GM20431 (cell line): ENCODE data around the gene PEX7.
"Not testable (repeated sequence)": the region's sequence is repeated elsewhere in the genome, so short reads cannot be mapped to it uniquely, and the experiment has no call there.

Source experiments
- in situ Hi-C: fragments of 300-500 bp; cut with MseI, MboI; formaldehyde crosslinking; loops from one replicate; pipeline ENCODE4 v1.15.0; 2020; ENCODE audit warnings: low sequenced_read_pairs; ENCODE audit not compliant: unreplicated experiment

PEX7 gene

GRCh38 chr6:136831873-136832562, 9.6 kb downstream of the PEX7 start:
- in situ Hi-C loops: no loop called here

GRCh38 chr6:136840276-136841001, 18.0 kb downstream of the PEX7 start:
- in situ Hi-C loops: no loop called here

- in situ Hi-C loops: no loop called here
Observed at GRCh38 chr6:136843210-136843609, 20.8 kb downstream of the PEX7 start.

- in situ Hi-C loops: no loop called here
Observed at GRCh38 chr6:136846046-136846445, 23.7 kb downstream of the PEX7 start.

DNA sequence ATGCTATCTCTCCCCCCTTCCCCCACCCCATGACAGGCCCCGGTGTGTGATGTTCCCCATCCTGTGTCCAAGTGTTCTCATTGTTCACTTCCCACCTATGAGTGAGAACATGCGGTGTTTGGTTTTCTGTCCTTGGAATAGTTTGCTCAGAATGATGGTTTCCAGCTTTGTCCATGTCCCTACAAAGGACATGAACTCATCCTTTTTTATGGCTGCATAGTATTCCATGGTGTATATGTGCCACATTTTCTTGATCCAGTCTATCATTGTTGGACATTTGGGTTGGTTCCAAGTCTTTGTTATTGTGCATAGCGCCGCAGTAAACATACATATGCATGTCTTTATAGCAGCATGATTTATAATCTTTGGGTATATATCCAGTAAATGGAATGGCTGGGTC, 24.1 kb downstream of the PEX7 start:
- in situ Hi-C loops: not testable (repeated sequence)

DNA sequence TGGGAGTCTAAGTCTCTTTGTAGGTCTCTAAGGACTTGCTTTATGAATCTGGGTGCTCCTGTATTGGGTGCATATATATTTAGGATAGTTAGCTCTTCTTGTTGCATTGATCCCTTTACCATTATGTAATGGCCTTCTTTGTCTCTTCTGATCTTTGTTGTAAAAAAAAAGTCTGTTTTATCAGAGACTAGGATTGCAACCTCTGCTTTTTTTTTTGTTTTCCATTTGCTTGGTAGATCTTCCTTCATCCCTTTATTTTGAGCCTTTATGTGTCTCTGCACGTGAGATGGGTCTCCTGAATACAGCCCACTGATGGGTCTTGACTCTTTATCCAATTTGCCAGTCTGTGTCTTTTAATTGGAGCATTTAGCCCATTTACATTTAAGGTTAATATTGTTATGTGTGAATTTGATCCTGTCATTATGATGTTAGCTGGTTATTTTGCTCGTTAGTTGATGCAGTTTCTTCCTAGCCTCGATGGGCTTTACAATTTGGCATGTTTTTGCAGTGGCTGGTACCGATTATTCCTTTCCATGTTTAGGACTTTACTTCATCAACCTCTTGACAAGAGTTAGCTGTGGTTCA, 27.7 kb downstream of the PEX7 start:
- in situ Hi-C loops: not testable (repeated sequence)

DNA sequence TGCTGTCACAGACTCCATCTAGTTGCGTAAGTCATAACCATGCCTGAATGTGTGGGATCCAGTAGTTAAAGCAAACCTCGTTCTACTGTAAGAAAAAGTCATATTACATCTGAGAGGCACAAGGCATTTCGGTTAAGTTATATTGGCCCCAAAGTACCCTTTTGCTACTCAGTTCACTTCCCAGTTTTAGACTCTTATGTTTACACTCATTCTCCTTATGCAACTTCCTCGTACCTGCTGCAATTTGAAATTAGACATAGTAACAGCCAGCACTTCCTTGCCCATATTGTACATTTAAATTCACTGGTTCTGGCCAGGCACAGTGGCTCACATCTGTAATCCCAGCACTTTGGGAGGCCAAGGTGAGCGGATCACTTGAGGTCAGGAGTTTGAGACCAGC, 37.0 kb downstream of the PEX7 start:
- in situ Hi-C loops: no loop called here

DNA sequence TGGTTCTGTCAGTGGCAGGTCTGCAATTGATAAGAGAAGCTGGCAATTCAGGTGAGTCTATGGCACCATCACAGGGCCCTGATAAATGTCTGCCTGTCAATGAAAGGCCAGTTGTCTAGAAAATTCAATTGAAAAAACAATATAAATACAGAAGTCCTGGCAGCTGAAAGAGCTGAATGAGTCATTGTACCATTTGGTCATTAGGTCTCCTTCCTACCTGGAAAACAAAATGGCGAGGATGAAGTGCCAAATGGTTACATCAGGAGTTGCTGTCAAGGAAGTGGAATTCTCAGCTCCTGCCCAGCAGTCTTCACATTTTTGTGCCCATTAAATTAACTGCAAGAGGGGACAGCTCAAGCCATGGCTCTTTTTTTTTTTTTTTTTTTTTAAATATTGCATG, 37.7 kb downstream of the PEX7 start:
- in situ Hi-C loops: no loop called here

DNA sequence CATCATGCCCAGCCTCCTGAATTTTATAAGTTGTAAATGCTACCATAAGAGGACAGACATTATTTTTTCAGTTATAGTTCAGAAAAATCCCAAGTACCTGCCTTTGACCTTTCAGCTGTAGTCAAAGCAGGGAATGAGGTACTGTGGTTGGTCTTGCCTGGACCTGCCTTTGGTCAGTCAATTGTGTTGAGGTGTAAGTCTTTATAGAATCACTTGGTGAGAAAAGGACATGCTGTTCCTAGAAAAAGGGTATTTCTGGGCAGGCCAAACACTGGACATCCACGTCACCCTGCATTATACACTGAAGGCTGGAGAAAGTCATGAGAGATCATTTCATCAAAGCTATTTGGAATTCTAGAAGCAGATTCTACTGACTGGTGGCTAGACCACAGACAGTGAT, 40.3 kb downstream of the PEX7 start:
- in situ Hi-C loops: no loop called here

GRCh38 chr6:136863752-136864151, 41.4 kb downstream of the PEX7 start:
- in situ Hi-C loops: no loop called here

- in situ Hi-C loops: no loop called here
Observed at GRCh38 chr6:136864676-136865075, 42.3 kb downstream of the PEX7 start.

- in situ Hi-C loops: no loop called here
Observed at GRCh38 chr6:136866872-136867416, 44.6 kb downstream of the PEX7 start.

DNA sequence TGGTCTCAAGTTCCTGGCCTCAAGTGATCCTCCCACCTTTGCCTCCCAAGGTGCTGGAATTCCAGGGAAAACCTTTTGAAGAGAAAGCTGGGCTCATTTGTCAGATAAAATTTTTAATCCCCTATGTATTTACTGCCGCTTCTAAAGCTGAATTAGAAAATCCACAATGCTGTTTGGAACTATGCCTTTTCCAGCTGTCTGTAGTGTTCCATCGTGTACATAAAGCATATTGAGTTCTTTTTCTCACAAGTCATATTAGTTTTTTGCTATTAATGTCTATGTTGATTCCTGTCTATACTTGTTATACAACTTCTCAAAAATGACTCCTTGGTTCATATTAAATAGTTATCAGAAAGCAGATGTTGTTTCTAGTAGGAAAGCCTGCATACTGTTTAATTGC, 47.1 kb downstream of the PEX7 start:
- in situ Hi-C loops: no loop called here

- in situ Hi-C loops: no loop called here
Observed at GRCh38 chr6:136873748-136874147, 51.4 kb downstream of the PEX7 start.

GRCh38 chr6:136876469-136876868, 54.1 kb downstream of the PEX7 start:
- in situ Hi-C loops: not testable (repeated sequence)

DNA sequence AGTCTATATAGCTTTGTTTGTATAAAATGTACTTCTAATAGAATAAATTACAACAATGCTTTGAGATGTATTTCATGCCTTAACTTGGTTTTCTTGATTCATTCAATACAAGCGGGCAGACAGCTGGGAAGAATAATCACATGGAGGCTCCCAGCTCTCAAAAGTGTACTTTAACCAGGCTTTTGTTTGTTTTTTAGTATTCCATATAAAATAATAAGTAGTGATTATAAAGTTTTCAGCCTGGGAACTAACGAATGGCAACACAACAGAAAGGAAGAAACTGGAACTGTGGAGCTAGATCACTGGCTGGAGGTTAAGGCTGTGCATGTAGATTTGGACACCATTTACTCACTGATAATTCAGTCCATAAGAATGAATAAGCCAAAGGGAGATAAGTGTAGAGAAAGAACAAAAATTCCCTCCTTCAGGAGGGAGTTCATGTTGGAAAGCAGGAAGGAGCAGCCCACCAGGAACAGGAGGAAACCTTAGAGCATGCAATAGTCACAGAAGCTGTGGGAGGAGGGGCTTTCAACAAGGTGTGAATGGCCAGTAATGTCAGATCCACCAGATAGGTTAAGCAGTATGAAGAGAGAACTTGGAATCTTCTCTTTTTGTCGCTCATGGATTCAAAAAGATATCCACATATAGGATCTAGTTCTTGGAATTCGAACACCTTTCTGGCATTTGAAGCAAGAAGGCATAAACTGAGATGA, 58.5 kb downstream of the PEX7 start:
- in situ Hi-C loops: no loop called here

DNA sequence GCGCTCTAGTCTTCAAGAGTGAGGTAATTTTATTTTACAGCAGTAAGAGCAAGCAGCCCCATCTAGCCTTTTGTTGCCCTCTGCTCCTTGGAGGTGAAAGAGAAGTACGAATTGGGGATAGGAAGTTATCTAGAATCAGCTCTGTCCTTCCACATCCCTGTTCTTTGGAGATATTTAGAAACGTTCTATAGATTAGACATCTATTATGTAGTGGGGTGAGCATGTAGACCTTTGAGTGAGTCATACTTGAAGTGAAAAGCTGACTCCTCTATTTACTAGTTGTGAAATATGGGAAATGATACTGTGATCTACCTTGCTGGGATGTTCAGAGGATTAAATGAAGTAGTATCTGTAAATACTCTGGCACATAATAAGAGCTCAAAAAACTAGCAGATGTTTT, 63.7 kb downstream of the PEX7 start:
- in situ Hi-C loops: no loop called here

GRCh38 chr6:136887953-136888352, 65.6 kb downstream of the PEX7 start:
- in situ Hi-C loops: no loop called here

- in situ Hi-C loops: no loop called here
Observed at GRCh38 chr6:136889271-136890193, 67.1 kb downstream of the PEX7 start.
